ENCODE results near the gene CACNA1H.

DNA sequence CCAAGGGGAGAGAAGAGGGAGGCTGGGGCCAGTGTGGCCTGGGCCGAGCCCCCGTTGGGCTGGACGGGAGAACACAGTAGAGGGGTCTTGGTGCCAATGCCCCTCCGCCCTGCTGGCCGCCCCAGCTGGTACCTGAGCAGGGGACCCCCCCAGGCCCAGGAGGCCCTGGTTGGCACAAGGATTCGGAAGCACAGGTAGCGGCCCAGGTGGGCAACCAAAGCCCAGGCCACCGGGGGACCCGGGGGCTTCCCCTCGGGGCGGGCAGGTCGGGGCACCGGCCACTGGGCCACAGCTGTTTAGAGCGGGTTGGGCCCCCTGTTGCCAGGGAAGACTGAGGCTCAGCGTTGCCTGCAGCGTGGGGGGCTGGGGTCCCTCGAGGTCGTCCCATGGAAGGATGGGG is 28.6 kb upstream of the CACNA1H start:
- TF ChIP-seq, protein P1, sequence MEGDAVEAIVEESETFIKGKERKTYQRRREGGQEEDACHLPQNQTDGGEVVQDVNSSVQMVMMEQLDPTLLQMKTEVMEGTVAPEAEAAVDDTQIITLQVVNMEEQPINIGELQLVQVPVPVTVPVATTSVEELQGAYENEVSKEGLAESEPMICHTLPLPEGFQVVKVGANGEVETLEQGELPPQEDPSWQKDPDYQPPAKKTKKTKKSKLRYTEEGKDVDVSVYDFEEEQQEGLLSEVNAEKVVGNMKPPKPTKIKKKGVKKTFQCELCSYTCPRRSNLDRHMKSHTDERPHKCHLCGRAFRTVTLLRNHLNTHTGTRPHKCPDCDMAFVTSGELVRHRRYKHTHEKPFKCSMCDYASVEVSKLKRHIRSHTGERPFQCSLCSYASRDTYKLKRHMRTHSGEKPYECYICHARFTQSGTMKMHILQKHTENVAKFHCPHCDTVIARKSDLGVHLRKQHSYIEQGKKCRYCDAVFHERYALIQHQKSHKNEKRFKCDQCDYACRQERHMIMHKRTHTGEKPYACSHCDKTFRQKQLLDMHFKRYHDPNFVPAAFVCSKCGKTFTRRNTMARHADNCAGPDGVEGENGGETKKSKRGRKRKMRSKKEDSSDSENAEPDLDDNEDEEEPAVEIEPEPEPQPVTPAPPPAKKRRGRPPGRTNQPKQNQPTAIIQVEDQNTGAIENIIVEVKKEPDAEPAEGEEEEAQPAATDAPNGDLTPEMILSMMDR (IDR thresholded peaks at IDR 0.05; ENCODE audit: poor library complexity), result no peak
- no peak for TF ChIP-seq EZH2 (IDR thresholded peaks at IDR 0.05; ENCODE audit: borderline replicate concordance)
- TF ChIP-seq EZH2phosphoT487 (IDR thresholded peaks at IDR 0.05; ENCODE audit: low read depth, severe bottlenecking, unreplicated experiment), result no peak
